H9 (cell line): ENCODE results near the gene RNF41. TPM values are rescaled to one million over a fixed set of nuclear protein-coding genes. Genes with fewer than 3 reads are reported as not detected.

Experiments
- DNase-seq: peaks from one replicate; pipeline ENCODE4 v3.0.0-alpha.2; 2017
- H2AFZ ChIP-seq: one replicate; pipeline ENCODE4 v1.6.1; 2013; ENCODE audit warnings: mild to moderate bottlenecking, low read length, control low read depth, moderate library complexity
- H2AK5ac ChIP-seq: 2 replicates; pipeline ENCODE4 v1.6.1; 2013; ENCODE audit warnings: low read length, control low read depth, mixed read lengths; ENCODE audit not compliant: insufficient read length
- H2BK120ac ChIP-seq: one replicate; pipeline ENCODE4 v1.6.1; 2013; ENCODE audit warnings: low read depth, mild to moderate bottlenecking, low read length, control low read depth, inconsistent platforms; ENCODE audit not compliant: poor library complexity, severe bottlenecking
- H2BK12ac ChIP-seq: 2 replicates; pipeline ENCODE4 v1.6.1; 2013; ENCODE audit warnings: low read length, control low read depth, mixed read lengths, low read depth; ENCODE audit not compliant: insufficient read length
- H2BK15ac ChIP-seq: 2 replicates; pipeline ENCODE4 v1.6.1; 2013; ENCODE audit warnings: low read depth, low read length, control low read depth
- H2BK20ac ChIP-seq: one replicate; pipeline ENCODE4 v1.6.1; 2013; ENCODE audit warnings: low read depth, mild to moderate bottlenecking, low read length, control low read depth, inconsistent platforms; ENCODE audit not compliant: poor library complexity, severe bottlenecking
- H2BK5ac ChIP-seq: 2 replicates; pipeline ENCODE4 v1.6.1; 2013; ENCODE audit warnings: low read length, control low read depth, mixed read lengths; ENCODE audit not compliant: insufficient read length
- H3K14ac ChIP-seq: 2 replicates; pipeline ENCODE4 v1.6.1; 2013; ENCODE audit warnings: low read length, control low read depth; ENCODE audit not compliant: insufficient read depth
- H3K18ac ChIP-seq: 2 replicates; pipeline ENCODE4 v1.6.1; 2013; ENCODE audit warnings: low read depth, mild to moderate bottlenecking, mixed read lengths, low read length, control low read depth; ENCODE audit not compliant: insufficient read length
- H3K23ac ChIP-seq: 2 replicates; pipeline ENCODE4 v1.6.1; 2013; ENCODE audit warnings: low read length, control low read depth, mixed read lengths, low read depth; ENCODE audit not compliant: insufficient read length
- H3K23me2 ChIP-seq: 2 replicates; pipeline ENCODE4 v1.6.1; 2013; ENCODE audit warnings: low read depth, mild to moderate bottlenecking, mixed read lengths, low read length, control low read depth; ENCODE audit not compliant: insufficient read length, poor library complexity, severe bottlenecking
- H3K27ac ChIP-seq: 2 replicates; pipeline ENCODE4 v1.5.1; 2013; ENCODE audit warnings: low read length, control low read depth, mixed read lengths, low read depth; ENCODE audit not compliant: insufficient read length
- H3K27me3 ChIP-seq: 2 replicates; pipeline ENCODE4 v1.6.1; 2013; ENCODE audit warnings: low read length, control low read depth, inconsistent platforms; ENCODE audit not compliant: insufficient read depth
- H3K4ac ChIP-seq: 2 replicates; pipeline ENCODE4 v1.6.1; 2013; ENCODE audit warnings: low read depth, mild to moderate bottlenecking, control low read depth, inconsistent platforms, low read length, moderate library complexity
- H3K4me1 ChIP-seq: 2 replicates; pipeline ENCODE4 v1.6.1; 2013; ENCODE audit warnings: low read length, control low read depth, inconsistent platforms; ENCODE audit not compliant: insufficient read depth
- H3K4me2 ChIP-seq: 2 replicates; pipeline ENCODE4 v1.6.1; 2013; ENCODE audit warnings: low read length, control low read depth, mixed read lengths; ENCODE audit not compliant: insufficient read length, insufficient read depth
- H3K56ac ChIP-seq: 2 replicates; pipeline ENCODE4 v1.6.1; 2013; ENCODE audit warnings: low read depth, mild to moderate bottlenecking, mixed read lengths, low read length, control low read depth; ENCODE audit not compliant: insufficient read length
- H3K79me1 ChIP-seq: 2 replicates; pipeline ENCODE4 v1.6.1; 2013; ENCODE audit warnings: low read depth, mild to moderate bottlenecking, moderate library complexity, low read length, control low read depth, inconsistent platforms; ENCODE audit not compliant: insufficient read depth, poor library complexity, severe bottlenecking
- H3K79me2 ChIP-seq: 2 replicates; pipeline ENCODE4 v1.6.1; 2013; ENCODE audit warnings: low read length, control low read depth, inconsistent platforms; ENCODE audit not compliant: insufficient read depth
- H3K9ac ChIP-seq: 2 replicates; pipeline ENCODE4 v1.6.1; 2013; ENCODE audit warnings: low read length, control low read depth, mixed read lengths; ENCODE audit not compliant: insufficient read length; ENCODE audit errors: extremely low read depth
- H3K9me3 ChIP-seq: one replicate; pipeline ENCODE4 v1.6.1; 2013; ENCODE audit warnings: low read depth, low read length, inconsistent platforms; ENCODE audit not compliant: control insufficient read depth
- H3T11ph ChIP-seq: one replicate; pipeline ENCODE4 v1.6.1; 2013; ENCODE audit warnings: mild to moderate bottlenecking, low read length, control low read depth, inconsistent platforms
- H4K20me1 ChIP-seq: one replicate; pipeline ENCODE4 v1.6.1; 2013; ENCODE audit not compliant: control insufficient read depth, insufficient read length, insufficient read depth
- H4K5ac ChIP-seq: 2 replicates; pipeline ENCODE4 v1.6.1; 2013; ENCODE audit warnings: low read depth, mild to moderate bottlenecking, mixed read lengths, low read length, control low read depth; ENCODE audit not compliant: insufficient read length
- H4K8ac ChIP-seq: replicated peaks from 2 replicates; pipeline ENCODE4 v1.6.1; 2013; ENCODE audit warnings: low read length, control low read depth, mixed read lengths, low read depth; ENCODE audit not compliant: insufficient read length
- H4K91ac ChIP-seq: 2 replicates; pipeline ENCODE4 v1.6.1; 2013; ENCODE audit warnings: low read depth, mild to moderate bottlenecking, moderate library complexity, mixed read lengths, low read length, control low read depth; ENCODE audit not compliant: insufficient read length
- H3K27ac Mint-ChIP-seq, 3 experiments: 2 replicates in 2 of 3; 3 replicates in 1 of 3; pipeline ENCODE4 v1.8.0; 2020 to 2021; ENCODE audit warnings: mixed read lengths in 3 of 3, mild to moderate bottlenecking in 1 of 3, moderate library complexity in 1 of 3
- H3K27me3 Mint-ChIP-seq: 2 replicates; pipeline ENCODE4 v1.8.0; 2021; ENCODE audit warnings: low read depth, mild to moderate bottlenecking, moderate library complexity, mixed read lengths
- H3K36me3 Mint-ChIP-seq, 3 experiments: 2 replicates in 2 of 3; 3 replicates in 1 of 3; pipeline ENCODE4 v1.8.0; 2020 to 2021; ENCODE audit warnings: low read depth in 3 of 3, mixed read lengths in 3 of 3; ENCODE audit not compliant: insufficient read depth in 1 of 3
- H3K4me1 Mint-ChIP-seq, 2 experiments: 2 replicates each; pipeline ENCODE4 v1.8.0; 2020; ENCODE audit warnings: mixed read lengths in 2 of 2
- H3K4me3 Mint-ChIP-seq, 2 experiments: 2 replicates in 1 of 2; 3 replicates in 1 of 2; pipeline ENCODE4 v1.8.0; 2020 to 2021; ENCODE audit warnings: mild to moderate bottlenecking in 2 of 2, mixed read lengths in 2 of 2, moderate library complexity in 1 of 2
- H3K9me3 Mint-ChIP-seq, 2 experiments: 2 replicates in 1 of 2; 3 replicates in 1 of 2; pipeline ENCODE4 v1.8.0; 2020; ENCODE audit warnings: mild to moderate bottlenecking in 2 of 2, mixed read lengths in 2 of 2, moderate library complexity in 1 of 2
- CTCF ChIP-seq: fragments of 200-600 bp; sonication (generic); conservative IDR thresholded peaks from 3 replicates; pipeline ENCODE4 v1.8.0; 2021; ENCODE audit warnings: antibody characterized with exemption, mild to moderate bottlenecking
- WGBS: extraction: QIAGEN DNeasy Blood & Tissue Kit; methylation state at CpG from one replicate; pipeline ENCODE4 v1.1.7; 2013; ENCODE audit warnings: missing lambda C conversion rate, low lambda C conversion rate, mixed read lengths; ENCODE audit not compliant: insufficient read length; ENCODE audit errors: extremely low coverage; 5-methylcytosine and 5-hydroxymethylcytosine counted together
- total RNA-seq: library from RNA; stranded (reverse); gene quantifications from 2 replicates; pipeline ENCODE4 v1.2.1, GENCODE V29; 2021

Gene RNF41
- total RNA-seq, 1 experiment from 2014 or later, result 60.8 TPM

GRCh38 chr12:56229082-56229481 lies 7.4 kb upstream of the RNF41 start:
- Histone ChIP-seq H3K23ac (no peak overlapping the region), H3K4ac (no peak overlapping the region), H3K4me2 (no peak overlapping the region), H3K56ac (no peak overlapping the region), H2BK15ac (no peak overlapping the region), H4K8ac (no peak overlapping the region), H4K20me1 (peaks cover 3% of the 10 kb centered on the region), H2BK120ac (no peak overlapping the region), H2AFZ (no peak overlapping the region), H3K79me1 (no peaks in the 10 kb centered on the region), H3K79me2 (no peaks in the 10 kb centered on the region), H3K18ac (no peak overlapping the region), H3K27me3 (no peaks in the 10 kb centered on the region), H2BK20ac (no peak overlapping the region), H2BK12ac (no peak overlapping the region), H3K27ac (no peak overlapping the region), H3K9me3 (no peaks in the 10 kb centered on the region), H2BK5ac (no peak overlapping the region), H2AK5ac (no peak overlapping the region), H3K9ac (no peak overlapping the region), H3K14ac (no peak overlapping the region), H3T11ph (no peak overlapping the region), H4K5ac (no peak overlapping the region), H3K23me2 (peaks cover 6% of the 10 kb centered on the region), H4K91ac (no peak overlapping the region), H3K4me1 (no peaks in the 10 kb centered on the region)
- Mint-ChIP-seq H3K27ac (no peak overlapping the region; a peak in 1 of 7 replicates), H3K9me3 (no peaks in the 10 kb centered on the region; a peak in 1 of 5 replicates), H3K27me3 (peaks cover 6% of the 10 kb centered on the region), H3K36me3 (peaks cover 2 to 17% (median 10%) of the 10 kb centered on the region in 3 experiments; a peak in 5 of 7 replicates), H3K4me3 (no peak overlapping the region), H3K4me1 (peaks cover 20 to 22% of the 10 kb centered on the region in 2 experiments)
- WGBS, result no CpG with 5 or more reads among the region's 7 CpGs
- no peak for TF ChIP-seq CTCF
- no peak for DNase-seq
